Measurements from ENCODE around the gene MRPL34.

DNA sequence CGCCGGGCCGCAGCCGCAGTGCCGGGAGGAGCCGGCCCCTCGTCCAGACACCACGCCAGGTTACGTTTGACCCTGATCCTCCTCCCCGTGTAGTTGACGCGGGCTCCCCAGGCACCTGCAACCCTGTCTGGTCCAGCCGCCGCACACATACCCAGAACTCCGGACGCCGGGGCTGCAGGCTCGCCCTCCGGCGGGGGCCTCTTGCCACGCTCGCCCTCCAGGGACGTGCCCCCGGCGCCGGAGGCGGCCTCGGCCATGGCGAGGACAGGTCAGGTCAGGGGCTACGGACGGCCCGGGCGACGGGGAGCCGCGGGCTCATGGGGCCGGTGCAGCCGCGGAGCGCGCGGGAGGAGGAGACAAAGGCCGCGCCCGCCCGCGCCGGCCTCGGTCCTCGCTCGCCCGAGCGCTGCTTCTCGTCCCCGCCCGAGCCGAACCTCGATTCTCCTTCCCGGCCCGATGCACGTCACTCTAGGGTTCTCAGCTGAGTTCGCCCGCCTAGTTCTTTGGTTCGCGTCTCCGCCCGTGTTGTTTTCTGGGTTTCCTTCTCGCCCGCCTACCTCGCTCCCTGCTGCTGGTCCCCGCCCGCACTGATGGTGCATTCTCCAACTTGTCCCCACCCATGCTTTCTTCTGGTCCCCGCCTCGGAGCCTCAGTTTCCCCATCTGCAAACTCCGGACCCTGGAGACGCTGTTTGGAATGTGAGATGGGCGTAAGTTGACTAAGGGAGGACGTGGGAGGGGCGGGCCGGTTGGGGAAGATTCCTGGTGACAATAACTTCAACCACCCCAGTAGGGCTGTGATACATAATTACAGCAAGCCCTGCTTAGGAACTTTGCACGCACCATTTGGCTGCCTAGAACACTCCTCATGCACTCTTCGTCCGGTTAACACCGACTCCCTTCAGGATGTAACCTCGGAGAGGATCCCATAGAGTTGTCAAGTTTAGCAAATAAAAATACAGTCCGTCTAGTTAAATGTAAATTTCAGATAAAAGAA lies 29.0 kb downstream of the MRPL34 start, which contains the start of gene ANO8:
- TF ChIP-seq, protein P1, sequence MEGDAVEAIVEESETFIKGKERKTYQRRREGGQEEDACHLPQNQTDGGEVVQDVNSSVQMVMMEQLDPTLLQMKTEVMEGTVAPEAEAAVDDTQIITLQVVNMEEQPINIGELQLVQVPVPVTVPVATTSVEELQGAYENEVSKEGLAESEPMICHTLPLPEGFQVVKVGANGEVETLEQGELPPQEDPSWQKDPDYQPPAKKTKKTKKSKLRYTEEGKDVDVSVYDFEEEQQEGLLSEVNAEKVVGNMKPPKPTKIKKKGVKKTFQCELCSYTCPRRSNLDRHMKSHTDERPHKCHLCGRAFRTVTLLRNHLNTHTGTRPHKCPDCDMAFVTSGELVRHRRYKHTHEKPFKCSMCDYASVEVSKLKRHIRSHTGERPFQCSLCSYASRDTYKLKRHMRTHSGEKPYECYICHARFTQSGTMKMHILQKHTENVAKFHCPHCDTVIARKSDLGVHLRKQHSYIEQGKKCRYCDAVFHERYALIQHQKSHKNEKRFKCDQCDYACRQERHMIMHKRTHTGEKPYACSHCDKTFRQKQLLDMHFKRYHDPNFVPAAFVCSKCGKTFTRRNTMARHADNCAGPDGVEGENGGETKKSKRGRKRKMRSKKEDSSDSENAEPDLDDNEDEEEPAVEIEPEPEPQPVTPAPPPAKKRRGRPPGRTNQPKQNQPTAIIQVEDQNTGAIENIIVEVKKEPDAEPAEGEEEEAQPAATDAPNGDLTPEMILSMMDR (IDR thresholded peaks at IDR 0.05; ENCODE audit: low read depth, low read length, missing input control) = no peak
- TF ChIP-seq, protein P2, sequence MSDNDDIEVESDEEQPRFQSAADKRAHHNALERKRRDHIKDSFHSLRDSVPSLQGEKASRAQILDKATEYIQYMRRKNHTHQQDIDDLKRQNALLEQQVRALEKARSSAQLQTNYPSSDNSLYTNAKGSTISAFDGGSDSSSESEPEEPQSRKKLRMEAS (IDR thresholded peaks at IDR 0.05) = no peak
- TF ChIP-seq, protein P3, sequence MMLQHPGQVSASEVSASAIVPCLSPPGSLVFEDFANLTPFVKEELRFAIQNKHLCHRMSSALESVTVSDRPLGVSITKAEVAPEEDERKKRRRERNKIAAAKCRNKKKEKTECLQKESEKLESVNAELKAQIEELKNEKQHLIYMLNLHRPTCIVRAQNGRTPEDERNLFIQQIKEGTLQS (IDR thresholded peaks at IDR 0.05) = no peak
- TF ChIP-seq SP1 (IDR thresholded peaks at IDR 0.05) (peak; percentile 62), RXRA (IDR thresholded peaks at IDR 0.05) (peak; percentile 25 to 40)
